ENCODE data around the gene TBCC. TPM values are rescaled to one million over a fixed set of nuclear protein-coding genes. Genes with fewer than 3 reads are reported as not detected.
A peak's percentile ranks its signal among the peaks of the same experiment; 100 is the strongest.

Gene TBCC
- total RNA-seq, 5 donors from 2014 or later (not counting 1 experiment from before 2014, with no cell fraction given), result 56.5 to 74.8 (median 59.4) TPM

- DNase-seq, result no peak
- H3K4me1 Mint-ChIP-seq, result peaks cover 20 to 23% (median 21%) of the 10 kb centered on the region in 3 donors
- peaks cover 0 to 3% of the 10 kb centered on the region in 2 donors for H3K27me3 Mint-ChIP-seq
- no peaks in the 10 kb centered on the region for H3K36me3 ChIP-seq (ENCODE audit: control insufficient read depth in 2 of 2, extremely low read depth in 1 of 2, insufficient read depth in 1 of 2, low read length in 1 of 2)
- no peaks in the 10 kb centered on the region for H3K9me3 Mint-ChIP-seq
- CTCF ChIA-PET, result interaction anchor here (0.5 to 3.2 kb wide), 14 partner anchors 8 to 174 kb away, joined by 3 to 34 read pairs (median 4); partner anchors contain the start of genes BICRAL (in 1 of the 2), RPL7L1 (in 1 of the 2), TBCC (in 1 of the 2) and UBR2 (in 1 of the 2)
- peak overlapping the region; percentile 82 to 94 (median 84) for H3K4me3 Mint-ChIP-seq
- H3K27ac Mint-ChIP-seq, result peak overlapping the region; percentile 95 to 99
- H3K27ac ChIP-seq (ENCODE audit: low read length), result peak overlapping the region; percentile 73
- no peak for ATAC-seq (replicated peaks in 1 of 4)
- H3K9me3 ChIP-seq, result no peaks in the 10 kb centered on the region
- H3K36me3 Mint-ChIP-seq, result no peaks in the 10 kb centered on the region
- peak overlapping the region in 1 of 2 donors; percentile 57 for H3K4me3 ChIP-seq (ENCODE audit: control insufficient read depth in 1 of 2, extremely low read depth in 1 of 2, low read length in 1 of 2)
- peaks cover 0 to 17% of the 10 kb centered on the region in 2 experiments for H3K4me1 ChIP-seq (ENCODE audit: control insufficient read depth in 1 of 2, extremely low read depth in 1 of 2, insufficient read depth in 2 of 2, low read length in 2 of 2)
- POLR2A ChIA-PET, result interaction anchor here in 1 of 2 donors (0.6 to 1.7 kb wide), 7 partner anchors 16 to 121 kb away, joined by 3 to 15 read pairs (median 5); partner anchors contain the start of genes BICRAL and TBCC
- peaks cover 0 to 8% of the 10 kb centered on the region in 2 experiments for H3K27me3 ChIP-seq (replicated peaks in 1 of 2; ENCODE audit: control insufficient read depth in 2 of 2, extremely low read depth in 1 of 2, insufficient read depth in 2 of 2, low read length in 1 of 2)
Measured at GRCh38 chr6:42726026-42726425, 19.9 kb downstream of the TBCC start.

- H3K9me3 ChIP-seq, result no peaks in the 10 kb centered on the region
- H3K4me3 Mint-ChIP-seq, result no peak overlapping the region
- no peaks in the 10 kb centered on the region for H3K36me3 ChIP-seq (ENCODE audit: control insufficient read depth in 2 of 2, extremely low read depth in 1 of 2, insufficient read depth in 1 of 2, low read length in 1 of 2)
- H3K27ac ChIP-seq (ENCODE audit: low read length), result no peak overlapping the region
- no peaks in the 10 kb centered on the region for H3K9me3 Mint-ChIP-seq
- H3K36me3 Mint-ChIP-seq, result no peaks in the 10 kb centered on the region
- peaks cover 20 to 23% (median 21%) of the 10 kb centered on the region in 3 donors for H3K4me1 Mint-ChIP-seq
- H3K27me3 Mint-ChIP-seq, result peaks cover 0 to 3% of the 10 kb centered on the region in 2 donors
- ChIA-PET CTCF (no interaction called here), POLR2A (interaction anchor here in 1 of 2 donors (0.6 kb wide), 1 partner anchor 21 kb away, joined by 3 read pairs; the partner anchor contains the start of gene TBCC)
- H3K4me3 ChIP-seq (ENCODE audit: control insufficient read depth in 1 of 2, extremely low read depth in 1 of 2, low read length in 1 of 2), result no peak overlapping the region
- no peak overlapping the region for H3K27ac Mint-ChIP-seq
- DNase-seq (no peak), ATAC-seq (replicated peaks in 1 of 4) (no peak)
- H3K27me3 ChIP-seq (replicated peaks in 1 of 2; ENCODE audit: control insufficient read depth in 2 of 2, extremely low read depth in 1 of 2, insufficient read depth in 2 of 2, low read length in 1 of 2), result peaks cover 0 to 13% of the 10 kb centered on the region in 2 experiments
- peaks cover 0 to 17% of the 10 kb centered on the region in 2 experiments for H3K4me1 ChIP-seq (ENCODE audit: control insufficient read depth in 1 of 2, extremely low read depth in 1 of 2, insufficient read depth in 2 of 2, low read length in 2 of 2)
Measured at GRCh38 chr6:42724825-42725224, 21.1 kb downstream of the TBCC start.

- Mint-ChIP-seq H3K4me3 (no peak within 1 kb of the TSS), H3K4me1 (peaks cover 17 to 19% (median 19%) of the 10 kb centered on the region in 3 donors), H3K27ac (no peak within 1 kb of the TSS), H3K9me3 (no peaks in the 10 kb centered on the region), H3K27me3 (peaks cover 0 to 3% of the 10 kb centered on the region in 2 donors), H3K36me3 (no peaks in the 10 kb centered on the region)
- Histone ChIP-seq H3K4me3 (ENCODE audit: control insufficient read depth in 1 of 2, extremely low read depth in 1 of 2, low read length in 1 of 2) (no peak within 1 kb of the TSS), H3K4me1 (ENCODE audit: control insufficient read depth in 1 of 2, extremely low read depth in 1 of 2, insufficient read depth in 2 of 2, low read length in 2 of 2) (peaks cover 0 to 16% of the 10 kb centered on the region in 2 experiments), H3K36me3 (ENCODE audit: control insufficient read depth in 2 of 2, extremely low read depth in 1 of 2, insufficient read depth in 1 of 2, low read length in 1 of 2) (no peaks in the 10 kb centered on the region), H3K27ac (ENCODE audit: low read length) (no peak within 1 kb of the TSS), H3K9me3 (no peaks in the 10 kb centered on the region), H3K27me3 (replicated peaks in 1 of 2; ENCODE audit: control insufficient read depth in 2 of 2, extremely low read depth in 1 of 2, insufficient read depth in 2 of 2, low read length in 1 of 2) (peaks cover 0 to 15% of the 10 kb centered on the region in 2 experiments)
- ChIA-PET CTCF (no interaction called here), POLR2A (no interaction called here)
- ATAC-seq (replicated peaks in 1 of 4), result no peak
- DNase-seq, result no peak
- 100% methylated on average over 2 of the region's 6 CpGs for WGBS (ENCODE audit: insufficient coverage)
Measured at GRCh38 chr6:42722497-42722896, 23.4 kb downstream of the TBCC start, which contains the start of gene PRPH2. Gene PRPH2, minus strand, starts transcription at chr6:42722597. Its CDS starts 263 bp downstream, at chr6:42722334.

DNA sequence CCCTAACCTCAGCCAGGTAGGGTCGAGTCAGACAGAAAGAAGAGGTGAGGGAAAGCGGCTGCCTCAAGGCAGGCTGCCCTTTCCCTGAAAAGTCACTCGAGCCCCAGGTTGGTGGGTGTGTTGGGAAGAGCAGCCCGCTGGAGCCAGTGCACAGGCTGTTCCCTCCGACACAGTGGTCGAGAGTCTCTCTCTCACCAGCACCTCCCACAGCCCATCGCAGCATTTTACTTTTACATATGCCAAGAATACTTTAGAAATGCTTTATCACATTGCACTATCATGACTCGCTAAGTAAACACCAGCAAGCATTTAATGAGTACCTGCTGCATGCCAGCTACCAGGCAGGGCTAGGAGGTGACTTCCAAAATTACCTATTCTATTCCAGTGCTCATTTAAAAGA lies 25.2 kb downstream of the TBCC start:
- no peaks in the 10 kb centered on the region for H3K9me3 Mint-ChIP-seq
- CTCF ChIA-PET, result no interaction called here
- POLR2A ChIA-PET, result no interaction called here
- DNase-seq (no peak), ATAC-seq (replicated peaks in 1 of 4) (no peak)
- peaks cover 0 to 15% of the 10 kb centered on the region in 2 experiments for H3K27me3 ChIP-seq (replicated peaks in 1 of 2; ENCODE audit: control insufficient read depth in 2 of 2, extremely low read depth in 1 of 2, insufficient read depth in 2 of 2, low read length in 1 of 2)
- no peaks in the 10 kb centered on the region for H3K36me3 ChIP-seq (ENCODE audit: control insufficient read depth in 2 of 2, extremely low read depth in 1 of 2, insufficient read depth in 1 of 2, low read length in 1 of 2)
- peaks cover 0 to 3% of the 10 kb centered on the region in 2 donors for H3K27me3 Mint-ChIP-seq
- H3K4me1 Mint-ChIP-seq, result peaks cover under 1 to 2% (median 2%) of the 10 kb centered on the region in 3 donors
- no peak overlapping the region for H3K4me3 Mint-ChIP-seq
- H3K36me3 Mint-ChIP-seq, result no peaks in the 10 kb centered on the region
- H3K4me1 ChIP-seq (ENCODE audit: control insufficient read depth in 1 of 2, extremely low read depth in 1 of 2, insufficient read depth in 2 of 2, low read length in 2 of 2), result no peaks in the 10 kb centered on the region
- no peak overlapping the region for H3K27ac Mint-ChIP-seq
- WGBS (ENCODE audit: insufficient coverage), result 92% methylated on average over 2 of the region's 8 CpGs
- no peak overlapping the region for H3K27ac ChIP-seq (ENCODE audit: low read length)
- no peaks in the 10 kb centered on the region for H3K9me3 ChIP-seq
- no peak overlapping the region for H3K4me3 ChIP-seq (ENCODE audit: control insufficient read depth in 1 of 2, extremely low read depth in 1 of 2, low read length in 1 of 2)

DNA sequence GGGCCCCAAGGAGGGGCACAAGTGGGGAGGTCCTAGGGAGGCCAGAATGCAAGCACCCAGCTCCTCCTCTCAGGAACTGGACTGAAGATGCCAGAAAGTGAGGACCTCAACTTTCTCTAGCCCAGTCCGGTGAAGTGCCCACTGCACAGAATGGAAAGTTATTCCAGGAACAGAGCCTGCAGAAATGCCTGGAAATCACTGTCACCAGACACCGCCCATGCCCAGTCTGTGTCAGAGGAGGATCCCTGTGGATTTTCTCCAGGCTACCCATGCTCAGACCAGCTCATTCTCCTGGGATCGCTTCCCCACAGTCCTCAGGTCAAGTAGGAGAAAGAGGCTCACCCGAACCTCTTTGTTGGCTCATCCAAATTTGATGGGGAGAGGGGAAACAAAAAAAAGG lies 30.0 kb downstream of the TBCC start:
- ChIA-PET POLR2A (interaction anchor here in 1 of 2 donors (0.6 kb wide), 1 partner anchor 878 kb away, joined by 10 read pairs; no protein-coding TSS in a partner anchor), CTCF (interaction anchor here in 1 of 2 donors (0.6 kb wide), 1 partner anchor 46 kb away, joined by 5 read pairs; no protein-coding TSS in a partner anchor)
- H3K27me3 Mint-ChIP-seq, result no peaks in the 10 kb centered on the region

DNA sequence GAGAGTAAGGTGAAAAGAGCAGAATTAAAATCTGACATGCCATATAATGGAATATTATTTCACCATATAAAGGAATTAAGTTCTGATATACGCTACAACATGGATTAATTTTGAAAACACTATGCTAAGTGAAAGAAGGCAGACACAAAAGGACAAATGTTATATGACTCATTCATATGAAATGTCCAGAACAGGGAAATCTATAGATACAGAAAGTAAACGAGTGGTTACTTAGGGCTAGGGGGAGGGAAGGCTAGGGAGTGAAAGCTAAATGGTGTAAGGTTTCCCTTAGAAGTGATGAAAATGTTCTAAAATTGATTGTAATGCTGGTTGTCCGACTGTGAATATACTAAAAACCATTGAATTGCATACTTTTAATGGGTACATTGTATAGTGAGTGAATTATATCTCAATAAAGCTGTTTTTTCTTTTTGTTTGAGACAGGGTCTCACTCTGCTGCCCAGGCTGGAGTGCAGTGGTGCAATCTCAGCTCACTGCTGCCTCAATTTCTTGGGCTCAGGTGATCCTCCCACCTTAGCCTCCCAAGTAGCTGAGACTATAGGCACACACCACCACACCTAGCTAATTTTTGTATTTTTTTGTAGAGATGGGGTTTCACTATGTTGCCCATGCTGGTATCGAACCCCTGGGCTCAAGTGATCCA lies 31.7 kb downstream of the TBCC start:
- peaks cover 0 to 8% (median 3%) of the 10 kb centered on the region in 3 donors for H3K9me3 Mint-ChIP-seq
- Histone ChIP-seq H3K4me3 (ENCODE audit: control insufficient read depth in 1 of 2, extremely low read depth in 1 of 2, low read length in 1 of 2) (no peak overlapping the region), H3K27ac (ENCODE audit: low read length) (no peak overlapping the region), H3K36me3 (ENCODE audit: control insufficient read depth in 2 of 2, extremely low read depth in 1 of 2, insufficient read depth in 1 of 2, low read length in 1 of 2) (no peaks in the 10 kb centered on the region), H3K4me1 (ENCODE audit: control insufficient read depth in 1 of 2, extremely low read depth in 1 of 2, insufficient read depth in 2 of 2, low read length in 2 of 2) (peaks cover 0 to 2% of the 10 kb centered on the region in 2 experiments), H3K27me3 (replicated peaks in 1 of 2; ENCODE audit: control insufficient read depth in 2 of 2, extremely low read depth in 1 of 2, insufficient read depth in 2 of 2, low read length in 1 of 2) (peaks cover 0 to 9% of the 10 kb centered on the region in 2 experiments), H3K9me3 (no peaks in the 10 kb centered on the region)
- H3K4me3 Mint-ChIP-seq, result no peak overlapping the region
- CTCF ChIA-PET, result no interaction called here
- no peaks in the 10 kb centered on the region for H3K27me3 Mint-ChIP-seq
- no peaks in the 10 kb centered on the region for H3K36me3 Mint-ChIP-seq
- ATAC-seq (replicated peaks in 1 of 4), result no peak
- H3K4me1 Mint-ChIP-seq, result peaks cover 0 to 6% (median 0%) of the 10 kb centered on the region in 3 donors
- POLR2A ChIA-PET, result interaction anchor here in 1 of 2 donors (0.7 kb wide), 1 partner anchor 397 kb away, joined by 3 read pairs; no protein-coding TSS in a partner anchor
- no peak for DNase-seq
- H3K27ac Mint-ChIP-seq, result no peak overlapping the region
- 20% methylated on average over 1 of the region's 4 CpGs for WGBS (ENCODE audit: insufficient coverage)

More for the DNA sequence above, 30.0 kb downstream of the TBCC start:
- H3K4me1 ChIP-seq (ENCODE audit: control insufficient read depth in 1 of 2, extremely low read depth in 1 of 2, insufficient read depth in 2 of 2, low read length in 2 of 2), result no peaks in the 10 kb centered on the region
- 96% methylated on average over 2 of the region's 4 CpGs for WGBS (ENCODE audit: insufficient coverage)
- Mint-ChIP-seq H3K9me3 (peaks cover 0 to 8% (median 3%) of the 10 kb centered on the region in 3 donors), H3K36me3 (no peaks in the 10 kb centered on the region), H3K4me1 (peaks cover 0 to under 1% (median 0%) of the 10 kb centered on the region in 3 donors), H3K4me3 (no peak overlapping the region), H3K27ac (no peak overlapping the region)
- peaks cover 0 to 7% of the 10 kb centered on the region in 2 experiments for H3K27me3 ChIP-seq (replicated peaks in 1 of 2; ENCODE audit: control insufficient read depth in 2 of 2, extremely low read depth in 1 of 2, insufficient read depth in 2 of 2, low read length in 1 of 2)
- H3K27ac ChIP-seq (ENCODE audit: low read length), result no peak overlapping the region
- no peak for DNase-seq
- H3K4me3 ChIP-seq (ENCODE audit: control insufficient read depth in 1 of 2, extremely low read depth in 1 of 2, low read length in 1 of 2), result no peak overlapping the region
- H3K9me3 ChIP-seq, result no peaks in the 10 kb centered on the region
- no peak for ATAC-seq (replicated peaks in 1 of 4)
- H3K36me3 ChIP-seq (ENCODE audit: control insufficient read depth in 2 of 2, extremely low read depth in 1 of 2, insufficient read depth in 1 of 2, low read length in 1 of 2), result no peaks in the 10 kb centered on the region

All from T-cell (primary cell).